ENCODE measurements around the gene UPF3A.
"Not testable (repeated sequence)": the region's sequence is repeated elsewhere in the genome, so short reads cannot be mapped to it uniquely, and the experiment has no call there.

UPF3A gene

DNA sequence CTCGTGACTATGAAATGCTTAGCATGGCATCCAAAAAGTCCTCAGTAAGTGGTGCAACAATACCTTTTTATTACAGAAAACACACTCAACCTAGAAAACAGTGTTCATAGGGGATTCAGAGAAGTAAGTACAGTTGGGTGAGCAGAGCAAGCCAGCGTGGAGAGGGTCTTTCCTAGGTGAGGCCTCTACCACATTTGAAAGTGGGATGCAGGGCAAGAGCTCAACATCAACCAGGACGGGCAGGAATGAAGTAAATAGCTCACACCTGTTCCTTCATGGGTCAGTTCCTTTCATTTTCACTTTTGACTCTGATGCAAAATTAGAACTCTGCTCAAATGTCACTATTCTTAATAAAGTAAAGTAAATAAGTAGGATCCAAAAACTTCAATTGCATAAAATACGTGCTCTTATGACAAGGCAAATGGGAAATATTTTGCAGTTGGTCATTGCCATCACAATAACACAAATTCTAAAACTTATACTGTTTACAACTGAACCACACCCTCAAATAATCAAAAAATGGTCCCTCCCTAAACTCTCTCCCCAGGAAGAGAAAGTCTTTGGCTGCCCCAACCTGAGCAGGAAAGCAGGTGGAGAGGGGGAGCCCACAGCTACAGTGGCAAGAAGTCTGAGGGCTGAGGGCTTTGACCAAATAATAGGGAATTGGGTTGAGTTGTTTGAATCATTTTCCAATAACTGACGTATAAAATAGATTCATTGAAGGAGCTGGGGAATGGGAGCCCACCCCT is 53.1 kb downstream of the UPF3A start:
- no peak for DNase-seq (ENCODE audit: low read depth in 3 of 3)

DNA sequence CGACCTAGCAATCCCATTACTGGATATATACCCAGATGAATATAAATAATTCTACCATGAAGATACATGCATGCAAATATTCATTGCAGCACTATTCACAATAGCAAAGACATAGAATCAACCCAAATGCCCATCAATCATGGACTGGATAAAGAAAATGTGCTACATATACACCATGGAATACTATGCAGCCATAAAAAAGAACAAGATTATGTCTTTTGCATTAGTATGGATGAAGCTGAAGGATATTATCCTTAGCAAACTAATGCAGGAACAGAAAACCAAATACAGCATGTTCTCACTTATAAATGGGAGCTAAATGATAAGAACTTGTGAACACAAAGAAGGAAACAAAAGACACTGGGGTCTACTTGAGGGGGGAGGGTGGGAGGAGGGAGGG is 55.1 kb downstream of the UPF3A start:
- DNase-seq (ENCODE audit: low read depth in 3 of 3) = not testable (repeated sequence)

DNA sequence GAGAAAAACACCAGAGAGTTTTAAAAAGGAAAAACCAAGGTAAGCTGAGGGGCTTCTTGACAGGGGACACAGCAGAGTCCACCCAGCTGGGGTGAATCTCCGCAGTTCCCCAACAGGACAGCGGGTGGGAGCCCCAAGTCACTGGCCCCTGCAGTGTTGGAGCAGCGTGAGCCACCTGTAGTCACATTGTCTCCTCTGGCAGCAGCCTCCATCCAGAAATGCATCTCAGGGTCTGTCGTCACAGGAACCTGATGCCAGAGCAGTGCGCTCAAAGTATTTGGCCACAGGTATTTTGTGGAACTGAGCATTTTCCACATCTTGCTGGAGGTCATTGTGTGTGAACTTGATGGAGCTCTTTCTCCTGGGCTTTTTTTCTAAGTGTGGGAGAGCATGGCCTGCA is 57.6 kb downstream of the UPF3A start:
- no peak for DNase-seq (ENCODE audit: low read depth in 3 of 3)

DNA sequence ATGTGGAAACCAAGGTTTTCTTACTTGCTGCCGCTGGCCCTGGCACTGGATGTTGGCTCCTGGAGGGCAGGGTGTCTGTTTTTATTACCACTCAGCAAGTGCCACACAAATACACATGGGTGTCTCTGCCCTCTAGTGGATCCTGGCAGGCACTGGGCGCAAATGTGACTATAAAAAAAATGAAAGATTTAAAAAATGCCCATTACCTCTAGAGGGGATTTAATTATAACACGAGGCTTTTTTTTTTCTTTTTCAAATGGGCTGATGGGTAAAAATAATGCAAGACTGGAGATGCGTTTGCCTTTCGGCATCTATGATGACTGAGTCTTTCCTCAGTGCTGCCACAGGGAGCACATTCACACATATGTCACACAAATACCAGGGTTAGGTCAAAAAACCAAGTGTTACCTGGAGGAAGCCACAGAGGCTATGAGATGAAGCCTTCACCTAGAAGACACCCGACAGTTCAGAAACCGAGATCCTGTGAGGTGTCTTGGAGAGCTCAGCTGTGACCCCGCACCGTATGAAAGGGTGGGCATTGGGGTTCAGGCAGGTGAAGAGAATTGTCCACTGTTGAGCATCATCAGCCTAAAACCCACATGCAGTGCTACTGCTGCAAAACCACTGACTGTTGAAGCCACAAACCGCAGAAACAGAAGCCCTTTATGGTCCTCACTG is 58.6 kb downstream of the UPF3A start:
- peak in 2 of 3 experiments; percentile 21 to 28 for DNase-seq (ENCODE audit: low read depth in 3 of 3)

DNA sequence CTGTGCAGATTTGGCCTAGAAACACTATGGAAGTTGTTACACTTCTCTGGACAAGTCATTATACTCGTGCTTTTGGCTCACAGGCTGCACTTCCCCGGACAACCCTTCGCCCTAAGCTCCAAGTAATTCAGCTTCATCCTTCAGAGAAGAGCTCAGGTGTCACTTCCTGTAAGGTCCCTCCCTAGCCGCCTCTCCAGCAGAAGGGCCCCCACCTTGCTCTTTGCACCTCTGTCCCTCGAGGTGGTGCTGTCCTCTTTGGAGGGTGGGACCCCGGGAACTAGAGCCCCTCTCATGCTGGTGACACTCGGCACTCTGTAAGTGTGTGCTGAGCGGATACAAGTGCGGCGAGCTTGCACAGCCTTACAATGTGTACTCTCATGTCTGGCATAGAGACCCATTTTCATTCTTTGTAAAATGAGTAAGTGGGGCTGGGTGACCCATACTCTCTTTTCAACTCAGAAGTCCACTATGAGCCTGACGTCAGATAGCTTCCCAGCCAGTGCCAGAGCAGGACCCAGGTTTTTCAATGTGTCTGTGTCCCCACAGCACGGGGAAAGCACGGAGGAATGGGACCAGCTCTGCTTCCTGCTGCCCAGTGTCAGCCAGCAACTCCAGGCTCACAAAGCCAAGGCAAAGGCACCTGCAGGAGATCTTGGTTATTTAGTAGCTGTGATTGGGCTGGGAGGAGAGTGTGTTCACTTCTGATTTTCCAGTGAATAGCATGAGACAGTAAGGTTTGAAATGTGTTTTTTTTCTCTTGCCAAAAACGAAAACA is 59.8 kb downstream of the UPF3A start:
- DNase-seq (ENCODE audit: low read depth in 3 of 3) = no peak

DNA sequence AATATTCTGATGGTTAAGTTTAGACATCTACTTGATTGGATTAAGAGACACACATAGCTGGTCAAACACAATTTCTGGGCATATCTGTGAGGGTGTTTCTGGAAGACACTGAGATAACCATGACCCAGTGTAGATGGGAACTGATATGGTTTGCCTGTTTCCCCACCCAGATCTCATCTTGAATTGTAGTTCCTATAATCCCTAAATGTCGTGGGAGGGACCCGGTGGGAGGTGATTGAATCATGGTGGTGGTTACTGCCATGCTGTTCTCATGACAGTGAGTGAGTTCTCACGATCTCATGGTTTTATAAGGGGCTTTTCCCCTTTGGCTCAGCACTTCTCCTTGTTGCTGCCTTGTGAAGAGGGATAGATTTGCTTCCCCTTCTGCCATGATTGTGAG is 65.9 kb downstream of the UPF3A start:
- DNase-seq (ENCODE audit: low read depth in 3 of 3) = not testable (repeated sequence)

DNA sequence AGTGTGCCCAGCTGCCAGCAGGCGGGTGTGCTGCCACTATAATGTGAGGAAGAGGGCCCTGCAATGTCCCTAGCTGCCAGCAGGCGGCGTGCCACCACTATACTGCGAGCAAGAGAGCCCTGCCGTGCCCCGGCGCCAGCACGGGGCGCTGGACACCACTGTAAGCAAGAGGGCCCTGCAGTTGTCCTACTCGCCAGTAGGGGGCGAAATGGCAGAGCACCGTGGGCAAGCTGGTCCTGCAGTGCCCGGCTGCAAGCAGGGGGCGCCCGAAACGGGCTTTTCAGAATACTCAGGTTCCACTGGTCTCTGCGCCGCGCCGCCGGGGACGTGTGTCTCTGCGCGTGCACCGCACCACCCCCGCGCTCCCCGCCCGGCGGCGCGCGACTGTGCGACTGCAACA is 71.4 kb downstream of the UPF3A start:
- peak in 1 of 3 experiments; percentile 34 for DNase-seq (ENCODE audit: low read depth in 3 of 3)

DNA sequence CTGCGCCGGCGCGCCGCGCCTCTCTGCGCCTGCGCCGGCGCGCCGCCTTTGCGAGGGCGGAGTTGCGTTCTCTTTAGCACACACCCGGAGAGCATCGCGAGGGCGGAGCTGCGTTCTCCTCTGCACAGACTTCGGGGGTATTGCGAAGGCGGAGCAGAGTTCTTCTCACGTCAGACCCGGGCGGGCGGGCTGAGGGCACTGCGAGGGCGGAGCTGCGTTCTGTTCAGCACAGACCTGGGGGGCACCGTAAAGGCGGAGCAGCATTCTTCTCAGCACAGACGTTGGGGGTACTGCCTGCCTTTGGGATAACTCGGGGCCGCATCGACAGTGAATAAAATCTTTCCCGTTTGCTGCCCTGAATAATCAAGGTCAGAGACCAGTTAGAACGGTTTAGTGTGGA is 72.0 kb downstream of the UPF3A start:
- DNase-seq (ENCODE audit: low read depth in 3 of 3) = not testable (repeated sequence)

All from stimulated activated CD4-positive, alpha-beta T cell treated with anti-CD3 and anti-CD28 coated beads, TNF-alpha, amount 100 ng/mL, for 24 hours (primary cell).